Activated T-cell treated with anti-CD3 and anti-CD28 coated beads, Interleukin-2, amount 50 U/mL, for 24 hours (primary cell): Measurements from ENCODE around the gene CHST14.

Source experiments
- DNase-seq: peaks from one replicate; pipeline ENCODE4 v3.0.0-alpha.2; 2020
- H3K27ac Mint-ChIP-seq: 2 replicates; pipeline ENCODE4 v1.8.0; 2020; ENCODE audit warnings: mild to moderate bottlenecking, mixed read lengths
- H3K27me3 Mint-ChIP-seq: 2 replicates; pipeline ENCODE4 v1.8.0; 2020; ENCODE audit warnings: mixed read lengths
- H3K36me3 Mint-ChIP-seq: 2 replicates; pipeline ENCODE4 v1.8.0; 2020; ENCODE audit warnings: low read depth, mixed read lengths
- H3K4me1 Mint-ChIP-seq: 2 replicates; pipeline ENCODE4 v1.8.0; 2020; ENCODE audit warnings: low read depth, mixed read lengths
- H3K4me3 Mint-ChIP-seq: 2 replicates; pipeline ENCODE4 v1.8.0; 2020; ENCODE audit warnings: mild to moderate bottlenecking, moderate library complexity, mixed read lengths
- H3K9me3 Mint-ChIP-seq: 2 replicates; pipeline ENCODE4 v1.8.0; 2020; ENCODE audit warnings: mixed read lengths

Gene CHST14

GRCh38 chr15:40483919-40484318, 13.1 kb downstream of the CHST14 start:
- no peaks in the 10 kb centered on the region for H3K9me3 Mint-ChIP-seq
- no peaks in the 10 kb centered on the region for H3K27me3 Mint-ChIP-seq
- no peak overlapping the region for H3K4me3 Mint-ChIP-seq
- H3K36me3 Mint-ChIP-seq, result no peaks in the 10 kb centered on the region
- DNase-seq, result no peak
- no peaks in the 10 kb centered on the region for H3K4me1 Mint-ChIP-seq
- H3K27ac Mint-ChIP-seq, result no peak overlapping the region

- Mint-ChIP-seq H3K27ac (peak overlapping the region; percentile 37), H3K4me1 (no peaks in the 10 kb centered on the region), H3K9me3 (no peaks in the 10 kb centered on the region), H3K4me3 (peak overlapping the region; percentile 47), H3K36me3 (no peaks in the 10 kb centered on the region), H3K27me3 (no peaks in the 10 kb centered on the region)
- DNase-seq, result no peak
These were observed 15.4 kb downstream of the CHST14 start for GRCh38 chr15:40486066-40486770.

GRCh38 chr15:40487816-40488682, 17.3 kb downstream of the CHST14 start:
- H3K36me3 Mint-ChIP-seq, result no peaks in the 10 kb centered on the region
- DNase-seq, result peak; percentile 23
- no peaks in the 10 kb centered on the region for H3K9me3 Mint-ChIP-seq
- peaks cover 14% of the 10 kb centered on the region for H3K4me1 Mint-ChIP-seq
- H3K27ac Mint-ChIP-seq, result no peak overlapping the region
- no peak overlapping the region for H3K4me3 Mint-ChIP-seq
- no peaks in the 10 kb centered on the region for H3K27me3 Mint-ChIP-seq

- Mint-ChIP-seq H3K36me3 (no peaks in the 10 kb centered on the region), H3K4me3 (no peak overlapping the region), H3K9me3 (no peaks in the 10 kb centered on the region), H3K27ac (no peak overlapping the region), H3K27me3 (no peaks in the 10 kb centered on the region), H3K4me1 (peaks cover 28% of the 10 kb centered on the region)
- DNase-seq, result peak; percentile 11
These were observed 18.7 kb downstream of the CHST14 start for GRCh38 chr15:40489274-40490175.

GRCh38 chr15:40493089-40493840, 22.5 kb downstream of the CHST14 start:
- no peaks in the 10 kb centered on the region for H3K36me3 Mint-ChIP-seq
- H3K27ac Mint-ChIP-seq, result peak overlapping the region; percentile 82
- peak overlapping the region; percentile 11 for H3K4me3 Mint-ChIP-seq
- H3K4me1 Mint-ChIP-seq, result peaks cover 48% of the 10 kb centered on the region
- H3K9me3 Mint-ChIP-seq, result peaks cover 2% of the 10 kb centered on the region
- no peaks in the 10 kb centered on the region for H3K27me3 Mint-ChIP-seq
- peak; percentile 53 for DNase-seq

GRCh38 chr15:40495516-40495915, 24.7 kb downstream of the CHST14 start:
- no peak overlapping the region for H3K4me3 Mint-ChIP-seq
- H3K4me1 Mint-ChIP-seq, result peaks cover 54% of the 10 kb centered on the region
- H3K36me3 Mint-ChIP-seq, result no peaks in the 10 kb centered on the region
- no peak for DNase-seq
- H3K9me3 Mint-ChIP-seq, result peaks cover 2% of the 10 kb centered on the region
- no peak overlapping the region for H3K27ac Mint-ChIP-seq
- H3K27me3 Mint-ChIP-seq, result no peaks in the 10 kb centered on the region

- H3K4me3 Mint-ChIP-seq, result no peak overlapping the region
- no peak for DNase-seq
- H3K9me3 Mint-ChIP-seq, result peaks cover 2% of the 10 kb centered on the region
- peaks cover 11% of the 10 kb centered on the region for H3K27me3 Mint-ChIP-seq
- H3K27ac Mint-ChIP-seq, result no peak overlapping the region
- peaks cover 45% of the 10 kb centered on the region for H3K4me1 Mint-ChIP-seq
- no peaks in the 10 kb centered on the region for H3K36me3 Mint-ChIP-seq
These were observed 27.6 kb downstream of the CHST14 start for GRCh38 chr15:40498418-40498817.

GRCh38 chr15:40498891-40499290, 28.1 kb downstream of the CHST14 start:
- Mint-ChIP-seq H3K4me1 (peaks cover 40% of the 10 kb centered on the region), H3K36me3 (no peaks in the 10 kb centered on the region), H3K27me3 (peaks cover 15% of the 10 kb centered on the region), H3K27ac (no peak overlapping the region), H3K4me3 (no peak overlapping the region), H3K9me3 (peaks cover 2% of the 10 kb centered on the region)
- DNase-seq, result no peak

GRCh38 chr15:40499931-40500330, 29.1 kb downstream of the CHST14 start:
- Mint-ChIP-seq H3K27me3 (peaks cover 22% of the 10 kb centered on the region), H3K27ac (no peak overlapping the region), H3K36me3 (no peaks in the 10 kb centered on the region), H3K9me3 (peaks cover under 1% of the 10 kb centered on the region), H3K4me1 (peaks cover 31% of the 10 kb centered on the region), H3K4me3 (no peak overlapping the region)
- no peak for DNase-seq

- H3K27ac Mint-ChIP-seq, result no peak overlapping the region
- peaks cover 25% of the 10 kb centered on the region for H3K27me3 Mint-ChIP-seq
- no peaks in the 10 kb centered on the region for H3K36me3 Mint-ChIP-seq
- no peak overlapping the region for H3K4me3 Mint-ChIP-seq
- peaks cover 25% of the 10 kb centered on the region for H3K4me1 Mint-ChIP-seq
- no peaks in the 10 kb centered on the region for H3K9me3 Mint-ChIP-seq
- DNase-seq, result no peak
These were observed 30.0 kb downstream of the CHST14 start for GRCh38 chr15:40500568-40501330.

- peaks cover 29% of the 10 kb centered on the region for H3K27me3 Mint-ChIP-seq
- no peaks in the 10 kb centered on the region for H3K9me3 Mint-ChIP-seq
- H3K36me3 Mint-ChIP-seq, result no peaks in the 10 kb centered on the region
- DNase-seq, result no peak
- no peak overlapping the region for H3K27ac Mint-ChIP-seq
- peaks cover 22% of the 10 kb centered on the region for H3K4me1 Mint-ChIP-seq
- H3K4me3 Mint-ChIP-seq, result no peak overlapping the region
These were observed 30.7 kb downstream of the CHST14 start for GRCh38 chr15:40501487-40501886.

- Mint-ChIP-seq H3K27ac (no peak overlapping the region), H3K9me3 (no peaks in the 10 kb centered on the region), H3K4me3 (peak overlapping the region; percentile 13), H3K4me1 (peaks cover 20% of the 10 kb centered on the region), H3K27me3 (peaks cover 79% of the 10 kb centered on the region), H3K36me3 (no peaks in the 10 kb centered on the region)
- peak; percentile 76 for DNase-seq
These were observed 36.3 kb downstream of the CHST14 start for GRCh38 chr15:40506964-40507571.

GRCh38 chr15:40508216-40508615, 37.4 kb downstream of the CHST14 start:
- Mint-ChIP-seq H3K9me3 (no peaks in the 10 kb centered on the region), H3K36me3 (no peaks in the 10 kb centered on the region), H3K4me3 (no peak overlapping the region), H3K4me1 (peaks cover 23% of the 10 kb centered on the region), H3K27me3 (peaks cover 81% of the 10 kb centered on the region), H3K27ac (no peak overlapping the region)
- DNase-seq, result no peak
